Measurements from ENCODE around the gene TMF1. TPM values are rescaled to one million over a fixed set of nuclear protein-coding genes. Genes with fewer than 3 reads are reported as not detected.

The TMF1 gene
- total and polyA plus RNA-seq, 10 of the 15 experiments (the other 5 are each of a cell fraction or from before 2014, with no cell fraction given): 7.1 to 24.5 (median 18.6) TPM

- in situ Hi-C loops (cut with MboI): no loop called here
- FAIRE-seq: no peak
- Histone ChIP-seq H3K27ac (ENCODE audit: control insufficient read depth, insufficient read depth) (peak overlapping the region; percentile 73), H2AFZ (ENCODE audit: control insufficient read depth, low read depth, low read length) (peak overlapping the region; percentile 79), H3K4me3 (peak overlapping the region; percentile 17; the same call in 1 of the 2 replicates), H3K4me1 (ENCODE audit: control insufficient read depth, insufficient read depth, low read length) (peaks cover 3% of the 10 kb centered on the region; the same call in 1 of the 2 replicates), H3K79me2 (ENCODE audit: control insufficient read depth, insufficient read depth, low read length) (peaks cover 45% of the 10 kb centered on the region), H3K9me3 (replicated peaks; ENCODE audit: control insufficient read depth, insufficient read depth, low read length) (no peaks in the 10 kb centered on the region), H4K20me1 (ENCODE audit: control insufficient read depth, insufficient read depth) (no peaks in the 10 kb centered on the region), H3K27me3 (replicated peaks in 1 of 2; ENCODE audit: control insufficient read depth in 2 of 2, insufficient read depth in 2 of 2, low read length in 1 of 2) (no peaks in the 10 kb centered on the region), H3K36me3 (ENCODE audit: control insufficient read depth in 2 of 2, insufficient read depth in 2 of 2, low read length in 1 of 2) (peaks cover 0 to 4% of the 10 kb centered on the region in 2 experiments; a peak in 1 of 4 replicates), H3K4me2 (ENCODE audit: control insufficient read depth, insufficient read depth) (peak overlapping the region; percentile 81), H3K9ac (ENCODE audit: control insufficient read depth, insufficient read depth, low read length) (peak overlapping the region; percentile 79)
- WGBS (ENCODE audit: insufficient coverage, insufficient replicate concordance, low lambda C conversion rate, missing lambda C conversion rate): 12% methylated on average over 9 of the region's 9 CpGs
- TF ChIP-seq, protein P1, sequence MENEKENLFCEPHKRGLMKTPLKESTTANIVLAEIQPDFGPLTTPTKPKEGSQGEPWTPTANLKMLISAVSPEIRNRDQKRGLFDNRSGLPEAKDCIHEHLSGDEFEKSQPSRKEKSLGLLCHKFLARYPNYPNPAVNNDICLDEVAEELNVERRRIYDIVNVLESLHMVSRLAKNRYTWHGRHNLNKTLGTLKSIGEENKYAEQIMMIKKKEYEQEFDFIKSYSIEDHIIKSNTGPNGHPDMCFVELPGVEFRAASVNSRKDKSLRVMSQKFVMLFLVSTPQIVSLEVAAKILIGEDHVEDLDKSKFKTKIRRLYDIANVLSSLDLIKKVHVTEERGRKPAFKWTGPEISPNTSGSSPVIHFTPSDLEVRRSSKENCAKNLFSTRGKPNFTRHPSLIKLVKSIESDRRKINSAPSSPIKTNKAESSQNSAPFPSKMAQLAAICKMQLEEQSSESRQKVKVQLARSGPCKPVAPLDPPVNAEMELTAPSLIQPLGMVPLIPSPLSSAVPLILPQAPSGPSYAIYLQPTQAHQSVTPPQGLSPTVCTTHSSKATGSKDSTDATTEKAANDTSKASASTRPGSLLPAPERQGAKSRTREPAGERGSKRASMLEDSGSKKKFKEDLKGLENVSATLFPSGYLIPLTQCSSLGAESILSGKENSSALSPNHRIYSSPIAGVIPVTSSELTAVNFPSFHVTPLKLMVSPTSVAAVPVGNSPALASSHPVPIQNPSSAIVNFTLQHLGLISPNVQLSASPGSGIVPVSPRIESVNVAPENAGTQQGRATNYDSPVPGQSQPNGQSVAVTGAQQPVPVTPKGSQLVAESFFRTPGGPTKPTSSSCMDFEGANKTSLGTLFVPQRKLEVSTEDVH (IDR thresholded peaks at IDR 0.05; ENCODE audit: low read depth, partially characterized antibody): peak; percentile 12
- TF ChIP-seq NR2C1 (IDR thresholded peaks at IDR 0.05): 0 out of 2 replicates have a peak, but pooled peaks have one; percentile 0
- TF ChIP-seq PRDM15 (CRISPR knock-in tag; IDR thresholded peaks at IDR 0.05): no peak
- TF ChIP-seq POLR2AphosphoS2 (IDR thresholded peaks at IDR 0.05; ENCODE audit: low read depth, low read length): 0 out of 2 replicates have a peak, but pooled peaks have one; percentile 20
- TF ChIP-seq HDAC6 (IDR thresholded peaks at IDR 0.05; ENCODE audit: unreplicated experiment): no peak
- TF ChIP-seq MYB (IDR thresholded peaks at IDR 0.05; ENCODE audit: borderline replicate concordance, low read depth, low read length): no peak
- TF ChIP-seq HDGF (IDR thresholded peaks at IDR 0.05): no peak
- TF ChIP-seq ZNF274 (IDR thresholded peaks at IDR 0.05; ENCODE audit: insufficient read depth, insufficient read length): no peak
- ChIA-PET CTCF (interaction anchor here (0.7 to 2.5 kb wide), 11 partner anchors 8 to 254 kb away, joined by 3 to 13 read pairs (median 4); partner anchors contain the start of gene ARL6IP5), POLR2A (interaction anchor here (0.7 to 4.0 kb wide), 10 partner anchors 13 to 43 kb away, joined by 3 to 30 read pairs (median 5); partner anchors contain the start of genes ARL6IP5 and EOGT), RAD21 (ENCODE audit: unreplicated experiment) (interaction anchor here (1.0 to 7.4 kb wide), 6 partner anchors 24 to 69 kb away, joined by 3 to 152 read pairs (median 4); partner anchors contain the start of gene ARL6IP5), SMC1A (ENCODE audit: uncharacterized antibody, unreplicated experiment) (interaction anchor here (0.5 to 7.6 kb wide), 11 partner anchors 9 to 562 kb away, joined by 3 to 234 read pairs (median 7); partner anchors contain the start of genes ARL6IP5, EOGT and UBA3)
- intact Hi-C loops (cut with micrococcal nuclease; ENCODE audit: unreplicated experiment): loop anchor here (2.0 kb wide), 1 partner anchor 32 kb away; the partner anchor contains the start of gene ARL6IP5
- ATAC-seq: peak; percentile 2; the same call in 2 of the 3 replicates
- no TSS peak for BruUV-seq (replicated peaks)
- DNase-seq (ENCODE audit: low read depth, low spot score): no peak
Measured at GRCh38 chr3:69052472-69052898, 352 bp upstream of the TMF1 start.

Data from GM12878 (cell line).